HCT116 (cell line): Measurements from ENCODE around the gene BMP8B. TPM values are rescaled to one million over a fixed set of nuclear protein-coding genes. Genes with fewer than 3 reads are reported as not detected.

Experiments used
- ATAC-seq: fragments of 200-7000 bp; cut with Tn5 transposase; 2 replicates; pipeline ENCODE4 v1.9.1; 2020; ENCODE audit warnings: mild to moderate bottlenecking, moderate library complexity
- BruUV-seq: library from RNA; stranded (reverse); fragments of 400-500 nt; replicated peaks from 2 replicates; lab custom pipeline; 2021; lab: Mats Ljungman, UMichigan
- CTCF ChIA-PET: fragments of 300-600 bp; sonication (Branson Sonifier 250); formaldehyde crosslinking; loops from one replicate; lab custom pipeline; 2021; ENCODE audit warnings: antibody characterized with exemption; lab: Charles Lee
- POLR2A ChIA-PET: fragments of 300-600, 350-600 bp; sonication (Branson Sonifier 250); formaldehyde crosslinking; loops from one replicate; lab custom pipeline; 2021; ENCODE audit warnings: antibody characterized with exemption; lab: Charles Lee
- RAD21 ChIA-PET, 2 experiments: fragments of 300-600 bp; sonication (Branson Sonifier 250); formaldehyde crosslinking; loops; one replicate each; lab custom pipeline; 2023; ENCODE audit warnings: low total read pairs in 2 of 2; ENCODE audit not compliant: uncharacterized antibody in 2 of 2, unreplicated experiment in 2 of 2, low non-redundant PET in 1 of 2; lab: Charles Lee
- DNase-seq: peaks from one replicate; pipeline ENCODE4 v3.0.0-alpha.2; 2010; ENCODE audit warnings: low read depth, low spot score
- H2AFZ ChIP-seq: fragments of 200-600 bp; shearing (Covaris generic), sonication (generic); 2 replicates; pipeline ENCODE4 v1.6.1; 2017; ENCODE audit warnings: low read depth, mixed run types, mixed read lengths, antibody characterized with exemption, low read length; ENCODE audit not compliant: poor library complexity, severe bottlenecking
- H3K27ac ChIP-seq: 2 replicates; pipeline ENCODE4 v1.5.1; 2012; ENCODE audit warnings: low read depth, low read length
- H3K27me3 ChIP-seq: fragments of 200-600 bp; sonication (generic); 2 replicates; pipeline ENCODE4 v1.6.1; 2016; ENCODE audit warnings: mixed run types, low read length, mixed read lengths; ENCODE audit not compliant: insufficient read depth
- H3K36me3 ChIP-seq, 2 experiments: fragments of 200-500 bp in 1 of 2; fragments of 200-600 bp in 1 of 2; sonication (Bioruptor generic) in 1 of 2; sonication (generic) in 1 of 2; 2 replicates each; pipeline versions ENCODE4 v1.5.1 to v1.6.1; 2014 to 2016; ENCODE audit warnings: low read length in 2 of 2, inconsistent platforms in 1 of 2, mixed read lengths in 1 of 2, mixed run types in 1 of 2; ENCODE audit not compliant: insufficient read depth in 2 of 2, control insufficient read depth in 1 of 2
- H3K4me1 ChIP-seq, 2 experiments: fragments of 200-600 bp in 1 of 2; sonication (generic) in 1 of 2; 2 replicates each; pipeline versions ENCODE4 v1.5.1 to v1.6.1; 2012 to 2017; ENCODE audit warnings: low read length in 2 of 2, inconsistent platforms in 1 of 2, mild to moderate bottlenecking in 1 of 2, mixed read lengths in 1 of 2, mixed run types in 1 of 2, moderate library complexity in 1 of 2; ENCODE audit not compliant: insufficient read depth in 2 of 2, control insufficient read depth in 1 of 2
- H3K4me2 ChIP-seq: fragments of 200-600 bp; sonication (generic); 2 replicates; pipeline ENCODE4 v1.6.1; 2017; ENCODE audit warnings: mixed run types, low read length, mixed read lengths
- H3K4me3 ChIP-seq, 2 experiments: fragments of 200-600 bp in 1 of 2; sonication (generic) in 1 of 2; replicated peaks in 1 of 2; 2 replicates each; pipeline ENCODE4 v1.5.1; 2011 to 2016; ENCODE audit warnings: low read length in 2 of 2, control low read depth in 1 of 2, low read depth in 1 of 2, mild to moderate bottlenecking in 1 of 2, mixed read lengths in 1 of 2, mixed run types in 1 of 2
- H3K79me2 ChIP-seq: fragments of 200-600 bp; sonication (generic); 2 replicates; pipeline ENCODE4 v1.6.1; 2017; ENCODE audit warnings: mild to moderate bottlenecking, mixed run types, low read length, moderate library complexity, mixed read lengths; ENCODE audit not compliant: insufficient read depth
- H3K9ac ChIP-seq: fragments of 200-600 bp; sonication (generic); 2 replicates; pipeline ENCODE4 v1.6.1; 2016; ENCODE audit warnings: low read length, mixed read lengths
- H3K9me2 ChIP-seq: fragments of 200-600 bp; sonication (generic), shearing (Covaris generic); 2 replicates; pipeline ENCODE4 v1.6.1; 2017; ENCODE audit warnings: mixed run types, mild to moderate bottlenecking, moderate library complexity; ENCODE audit not compliant: insufficient read depth
- H3K9me3 ChIP-seq, 2 experiments: fragments of 200-500 bp in 1 of 2; fragments of 200-600 bp in 1 of 2; sonication (Bioruptor generic) in 1 of 2; sonication (generic) in 1 of 2; 2 replicates each; pipeline ENCODE4 v1.6.1; 2014 to 2017; ENCODE audit warnings: low read length in 2 of 2, mixed read lengths in 2 of 2, inconsistent platforms in 1 of 2, low read depth in 1 of 2, mild to moderate bottlenecking in 1 of 2, mixed run types in 1 of 2, moderate library complexity in 1 of 2; ENCODE audit not compliant: control insufficient read depth in 1 of 2, insufficient read depth in 1 of 2
- H4K20me1 ChIP-seq: fragments of 200-600 bp; sonication (generic), shearing (Covaris generic); 2 replicates; pipeline ENCODE4 v1.6.1; 2017; ENCODE audit warnings: mixed run types, mild to moderate bottlenecking, moderate library complexity; ENCODE audit not compliant: insufficient read depth
- EGR1 ChIP-seq: IDR thresholded peaks from 2 replicates; pipeline ENCODE4 v1.6.1; 2012; ENCODE audit warnings: low read depth
- RAD21 ChIP-seq: IDR thresholded peaks from 2 replicates; pipeline ENCODE4 v1.6.1; 2012; ENCODE audit warnings: low read depth, mild to moderate bottlenecking
- SIN3A ChIP-seq: IDR thresholded peaks from 2 replicates; pipeline ENCODE4 v1.6.1; 2012; ENCODE audit warnings: low read depth
- SP1 ChIP-seq: IDR thresholded peaks from 2 replicates; pipeline ENCODE4 v1.6.1; 2012; ENCODE audit warnings: low read depth
- SRF ChIP-seq: IDR thresholded peaks from 2 replicates; pipeline ENCODE4 v1.6.1; 2012; ENCODE audit warnings: low read depth
- ZFX ChIP-seq: fragments of 450-650 bp; IDR thresholded peaks from 2 replicates; pipeline ENCODE4 v1.6.1; 2017
- intact Hi-C: fragments of 100-400 bp; cut with micrococcal nuclease; formaldehyde crosslinking; loops from 2 replicates; pipeline ENCODE4 v1.10.0; 2022
- total RNA-seq: library from RNA; stranded (reverse); gene quantifications from one replicate; pipeline ENCODE4 v1.2.1, GENCODE V29; 2021; ENCODE audit not compliant: unreplicated experiment
- TF ChIP-seq, protein P1 (sequence below): IDR thresholded peaks from 2 replicates; pipeline ENCODE4 v1.6.1; 2012
- TF ChIP-seq, protein P2 (sequence below), 3 experiments: fragments of 200-600 bp in 1 of 3; sonication (generic) in 1 of 3; IDR thresholded peaks in 2 of 3; conservative IDR thresholded peaks in 1 of 3; 2 replicates each; pipeline ENCODE4 v1.5.1; 2012 to 2017; ENCODE audit warnings: low read depth in 2 of 3, low read length in 2 of 3, antibody characterized with exemption in 1 of 3, borderline replicate concordance in 1 of 3, control low read depth in 1 of 3, mild to moderate bottlenecking in 1 of 3, mixed read lengths in 1 of 3, mixed run types in 1 of 3, moderate library complexity in 1 of 3; ENCODE audit not compliant: insufficient read depth in 1 of 3

The BMP8B gene
- total RNA-seq, 1 experiment from 2014 or later = 9.5 TPM

DNA sequence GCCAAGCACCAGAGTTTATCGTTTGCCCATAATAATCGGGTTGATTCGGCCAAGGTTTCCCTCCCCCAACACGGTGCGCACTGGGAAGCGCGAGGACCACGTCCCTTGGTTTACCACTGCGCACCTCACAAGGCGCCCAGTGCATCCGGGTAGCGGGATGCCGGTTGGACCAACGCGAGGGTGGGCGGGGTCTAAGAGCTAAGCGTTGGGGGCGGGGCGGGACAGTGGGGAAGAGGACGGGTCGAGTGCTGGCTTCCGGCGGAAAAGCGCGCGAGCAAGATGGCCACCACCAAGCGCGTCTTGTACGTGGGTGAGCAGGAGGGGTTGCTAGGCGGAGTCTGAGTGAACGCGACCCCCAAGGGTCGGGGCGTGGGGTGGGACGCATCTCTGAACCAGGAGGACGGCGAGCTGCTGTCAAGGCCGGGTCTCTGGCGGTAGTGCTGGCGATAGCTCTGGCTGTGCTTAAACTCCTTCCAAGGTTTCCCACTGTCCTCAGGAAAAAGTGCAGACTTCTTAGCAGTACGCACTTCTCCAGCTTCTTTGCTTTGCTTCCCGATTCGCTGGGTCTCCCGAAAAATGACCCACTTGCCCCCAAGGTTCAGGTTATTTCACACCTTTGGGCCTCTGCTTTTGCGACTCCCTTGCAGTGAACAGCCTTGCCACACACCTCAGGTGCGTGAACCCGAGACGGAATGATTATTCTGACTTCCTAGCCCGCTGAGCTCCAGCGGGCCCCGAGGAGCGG lies 49.9 kb downstream of the BMP8B start, which contains the start of gene PPIE (continued):
- TF ChIP-seq, protein P1, sequence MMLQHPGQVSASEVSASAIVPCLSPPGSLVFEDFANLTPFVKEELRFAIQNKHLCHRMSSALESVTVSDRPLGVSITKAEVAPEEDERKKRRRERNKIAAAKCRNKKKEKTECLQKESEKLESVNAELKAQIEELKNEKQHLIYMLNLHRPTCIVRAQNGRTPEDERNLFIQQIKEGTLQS = no peak
- peak; percentile 43; the same call in 1 of the 2 replicates for TF ChIP-seq SP1
- no peak for TF ChIP-seq SIN3A
- TF ChIP-seq EGR1 = 0 out of 2 replicates have a peak, but pooled peaks have one; percentile 21

DNA sequence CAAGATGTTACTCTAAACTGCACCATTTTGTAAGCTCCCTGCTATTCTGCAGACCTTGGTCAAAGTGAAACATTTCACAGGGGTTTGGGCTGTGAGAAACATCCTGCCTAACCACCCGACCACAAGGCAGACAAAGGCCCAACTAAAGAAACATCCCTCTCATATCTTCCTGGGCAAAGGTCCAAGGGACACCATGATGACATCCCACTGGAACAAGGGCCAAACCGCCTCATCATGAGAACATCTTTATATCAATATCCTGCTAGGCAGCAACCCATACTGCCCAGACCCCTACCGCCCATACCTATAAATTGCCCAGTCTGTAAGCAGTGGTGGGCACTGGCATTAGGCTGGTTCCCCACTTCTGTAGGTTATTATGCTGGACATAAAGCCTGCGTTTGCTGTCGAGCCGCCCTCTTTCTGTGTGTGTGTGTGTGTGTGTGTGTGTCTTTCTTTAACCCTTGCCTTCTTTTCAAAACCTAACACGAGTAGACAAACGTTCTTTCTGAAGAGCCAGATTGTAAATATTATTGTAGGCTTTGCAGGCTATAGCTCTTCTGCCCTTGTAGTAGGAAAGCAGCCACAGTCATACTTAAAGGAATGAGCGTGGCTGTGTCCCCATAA lies 51.0 kb downstream of the BMP8B start:
- Histone ChIP-seq H3K27me3 (peaks cover 5% of the 10 kb centered on the region; the same call in 1 of the 2 replicates), H3K4me3 (no peak overlapping the region), H3K36me3 (peaks cover 10 to 19% of the 10 kb centered on the region in 2 experiments), H3K27ac (no peak overlapping the region), H3K4me2 (peak overlapping the region; percentile 87; the same call in 1 of the 2 replicates), H3K4me1 (peaks cover 7 to 18% of the 10 kb centered on the region in 2 experiments; a peak in 3 of 4 replicates), H4K20me1 (no peaks in the 10 kb centered on the region), H3K9me3 (no peaks in the 10 kb centered on the region), H3K9ac (no peak overlapping the region), H2AFZ (no peak overlapping the region), H3K79me2 (peaks cover 34% of the 10 kb centered on the region), H3K9me2 (no peaks in the 10 kb centered on the region)
- POLR2A ChIA-PET = no interaction called here
- TF ChIP-seq SP1 = no peak
- TF ChIP-seq, protein P2, sequence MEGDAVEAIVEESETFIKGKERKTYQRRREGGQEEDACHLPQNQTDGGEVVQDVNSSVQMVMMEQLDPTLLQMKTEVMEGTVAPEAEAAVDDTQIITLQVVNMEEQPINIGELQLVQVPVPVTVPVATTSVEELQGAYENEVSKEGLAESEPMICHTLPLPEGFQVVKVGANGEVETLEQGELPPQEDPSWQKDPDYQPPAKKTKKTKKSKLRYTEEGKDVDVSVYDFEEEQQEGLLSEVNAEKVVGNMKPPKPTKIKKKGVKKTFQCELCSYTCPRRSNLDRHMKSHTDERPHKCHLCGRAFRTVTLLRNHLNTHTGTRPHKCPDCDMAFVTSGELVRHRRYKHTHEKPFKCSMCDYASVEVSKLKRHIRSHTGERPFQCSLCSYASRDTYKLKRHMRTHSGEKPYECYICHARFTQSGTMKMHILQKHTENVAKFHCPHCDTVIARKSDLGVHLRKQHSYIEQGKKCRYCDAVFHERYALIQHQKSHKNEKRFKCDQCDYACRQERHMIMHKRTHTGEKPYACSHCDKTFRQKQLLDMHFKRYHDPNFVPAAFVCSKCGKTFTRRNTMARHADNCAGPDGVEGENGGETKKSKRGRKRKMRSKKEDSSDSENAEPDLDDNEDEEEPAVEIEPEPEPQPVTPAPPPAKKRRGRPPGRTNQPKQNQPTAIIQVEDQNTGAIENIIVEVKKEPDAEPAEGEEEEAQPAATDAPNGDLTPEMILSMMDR (IDR thresholded peaks at IDR 0.05 in 2 of 3, conservative IDR thresholded peaks at IDR 0.05 in 1 of 3; ENCODE audit: borderline replicate concordance in 1 of 3, insufficient read depth in 1 of 3, low read depth in 2 of 3, low read length in 2 of 3) = no peak
- no peak for TF ChIP-seq RAD21
- TF ChIP-seq SRF = no peak
- TF ChIP-seq ZFX = no peak
- ATAC-seq (no peak), DNase-seq (no peak)
- no TSS peak for BruUV-seq
- RAD21 ChIA-PET = no interaction called here
- intact Hi-C loops = no loop called here
- CTCF ChIA-PET = interaction anchor here (3.4 kb wide), 1 partner anchor 79 kb away, joined by 11 read pairs; no protein-coding TSS in a partner anchor
